GM12878 (cell line): ENCODE data around the gene MMP14.
A peak's percentile ranks its signal among the peaks of the same experiment; 100 is the strongest.

Experiments used
- CHD2 ChIP-seq: IDR thresholded peaks from 2 replicates; pipeline ENCODE4 v1.6.1; 2011; ENCODE audit warnings: low read depth, low read length, improper control_type of control experiment, borderline replicate concordance
- CREM ChIP-seq: IDR thresholded peaks from 2 replicates; pipeline ENCODE4 v1.6.1; 2014; ENCODE audit warnings: antibody characterized with exemption, low read depth
- EP300 ChIP-seq, 2 experiments: fragments of 150-350 bp in 1 of 2; IDR thresholded peaks; 2 replicates each; pipeline ENCODE4 v1.6.1; 2011 to 2012; ENCODE audit warnings: low read depth in 2 of 2, low read length in 2 of 2, borderline replicate concordance in 1 of 2, improper control_type of control experiment in 1 of 2, inconsistent platforms in 1 of 2; ENCODE audit not compliant: control insufficient read depth in 1 of 2
- EZH2 ChIP-seq: IDR thresholded peaks from 2 replicates; pipeline ENCODE4 v1.6.1; 2012; ENCODE audit warnings: low read depth, mild to moderate bottlenecking, control low read depth, inconsistent platforms, low read length, borderline replicate concordance; ENCODE audit not compliant: control insufficient read depth
- MTA3 ChIP-seq: IDR thresholded peaks from 2 replicates; pipeline ENCODE4 v1.6.1; 2012; ENCODE audit warnings: low read length, inconsistent platforms, borderline replicate concordance
- MYC ChIP-seq: IDR thresholded peaks from 2 replicates; pipeline ENCODE4 v1.6.1; 2011; ENCODE audit warnings: mild to moderate bottlenecking, low read length, moderate library complexity, inconsistent platforms; ENCODE audit not compliant: insufficient read depth, insufficient replicate concordance, insufficient read length, severe bottlenecking
- NFYA ChIP-seq: IDR thresholded peaks from 2 replicates; pipeline ENCODE4 v1.6.1; 2011; ENCODE audit warnings: low read depth, mild to moderate bottlenecking, low read length, improper control_type of control experiment, borderline replicate concordance
- POLR2A ChIP-seq: IDR thresholded peaks from 2 replicates; pipeline ENCODE4 v1.6.1; 2011; ENCODE audit warnings: low read depth, mild to moderate bottlenecking, low read length
- RAD21 ChIP-seq: IDR thresholded peaks from 2 replicates; pipeline ENCODE4 v1.6.1; 2011; ENCODE audit warnings: mild to moderate bottlenecking, low read depth, low read length, moderate library complexity; ENCODE audit not compliant: insufficient read depth
- TF ChIP-seq, protein P1 (sequence below): IDR thresholded peaks from 2 replicates; pipeline ENCODE4 v1.6.1; 2011; ENCODE audit warnings: mild to moderate bottlenecking, low read depth, low read length, moderate library complexity; ENCODE audit not compliant: insufficient replicate concordance
- TF ChIP-seq, protein P2 (sequence below), 3 experiments: IDR thresholded peaks in 2 of 3; conservative IDR thresholded peaks in 1 of 3; 2 replicates each; pipeline ENCODE4 v1.5.1; 2011; ENCODE audit warnings: low read depth in 3 of 3, low read length in 3 of 3, mild to moderate bottlenecking in 3 of 3, control low read depth in 2 of 3, moderate library complexity in 2 of 3, inconsistent platforms in 1 of 3, mixed read lengths in 1 of 3; ENCODE audit not compliant: control insufficient read depth in 2 of 3, insufficient read depth in 1 of 3; ENCODE audit errors: extremely low read depth in 1 of 3
- TF ChIP-seq, protein P3 (sequence below): IDR thresholded peaks from 2 replicates; pipeline ENCODE4 v1.6.1; 2011; ENCODE audit warnings: low read depth, mild to moderate bottlenecking, low read length, moderate library complexity, borderline replicate concordance; ENCODE audit errors: extremely low read depth
- TF ChIP-seq, protein P4 (sequence below): fragments of 450-650 bp; IDR thresholded peaks from 2 replicates; pipeline ENCODE4 v1.6.1; 2017; ENCODE audit warnings: mild to moderate bottlenecking, moderate library complexity

DNA sequence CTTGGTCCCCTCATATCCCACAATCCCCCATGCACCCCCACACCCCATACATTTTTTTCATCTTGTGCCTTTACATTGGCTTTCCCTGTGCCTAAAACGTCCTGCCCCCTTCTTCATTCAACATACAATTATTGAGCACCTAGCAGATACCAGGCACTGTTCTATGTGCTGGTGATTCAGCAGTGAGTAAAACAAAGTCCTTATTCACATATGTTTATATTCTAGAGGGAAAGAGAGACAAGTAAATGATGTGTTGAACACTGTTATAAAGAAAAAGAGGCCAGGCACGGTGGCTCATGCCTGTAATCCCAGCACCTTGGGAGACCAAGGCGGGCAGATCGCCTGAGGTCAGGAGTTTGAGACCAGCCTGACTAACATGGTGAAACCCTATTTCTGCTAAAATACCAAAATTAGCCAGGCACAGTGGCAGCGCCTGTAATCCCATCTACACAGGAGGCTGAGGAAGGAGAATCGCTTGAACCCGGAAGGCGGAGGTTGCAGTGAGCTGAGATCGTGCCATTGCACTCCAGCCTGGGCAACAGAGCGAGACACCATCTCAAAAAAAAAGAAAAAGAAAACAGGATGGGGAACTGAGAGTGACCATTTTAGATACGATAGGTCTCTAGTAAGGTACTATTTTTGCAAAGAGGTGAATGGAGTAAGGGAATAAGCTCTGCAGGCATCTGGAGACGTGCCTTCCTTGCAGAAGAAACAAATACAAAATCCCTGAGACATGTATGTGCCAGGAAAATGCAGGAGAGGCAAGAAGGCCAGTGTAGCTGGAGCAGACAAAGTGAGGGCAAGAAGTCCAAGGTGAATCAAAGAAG, 33.3 kb upstream of the MMP14 start:
- TF ChIP-seq, protein P1, sequence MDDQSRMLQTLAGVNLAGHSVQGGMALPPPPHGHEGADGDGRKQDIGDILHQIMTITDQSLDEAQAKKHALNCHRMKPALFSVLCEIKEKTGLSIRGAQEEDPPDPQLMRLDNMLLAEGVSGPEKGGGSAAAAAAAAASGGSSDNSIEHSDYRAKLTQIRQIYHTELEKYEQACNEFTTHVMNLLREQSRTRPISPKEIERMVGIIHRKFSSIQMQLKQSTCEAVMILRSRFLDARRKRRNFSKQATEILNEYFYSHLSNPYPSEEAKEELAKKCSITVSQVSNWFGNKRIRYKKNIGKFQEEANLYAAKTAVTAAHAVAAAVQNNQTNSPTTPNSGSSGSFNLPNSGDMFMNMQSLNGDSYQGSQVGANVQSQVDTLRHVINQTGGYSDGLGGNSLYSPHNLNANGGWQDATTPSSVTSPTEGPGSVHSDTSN: no peak
- TF ChIP-seq, protein P2, sequence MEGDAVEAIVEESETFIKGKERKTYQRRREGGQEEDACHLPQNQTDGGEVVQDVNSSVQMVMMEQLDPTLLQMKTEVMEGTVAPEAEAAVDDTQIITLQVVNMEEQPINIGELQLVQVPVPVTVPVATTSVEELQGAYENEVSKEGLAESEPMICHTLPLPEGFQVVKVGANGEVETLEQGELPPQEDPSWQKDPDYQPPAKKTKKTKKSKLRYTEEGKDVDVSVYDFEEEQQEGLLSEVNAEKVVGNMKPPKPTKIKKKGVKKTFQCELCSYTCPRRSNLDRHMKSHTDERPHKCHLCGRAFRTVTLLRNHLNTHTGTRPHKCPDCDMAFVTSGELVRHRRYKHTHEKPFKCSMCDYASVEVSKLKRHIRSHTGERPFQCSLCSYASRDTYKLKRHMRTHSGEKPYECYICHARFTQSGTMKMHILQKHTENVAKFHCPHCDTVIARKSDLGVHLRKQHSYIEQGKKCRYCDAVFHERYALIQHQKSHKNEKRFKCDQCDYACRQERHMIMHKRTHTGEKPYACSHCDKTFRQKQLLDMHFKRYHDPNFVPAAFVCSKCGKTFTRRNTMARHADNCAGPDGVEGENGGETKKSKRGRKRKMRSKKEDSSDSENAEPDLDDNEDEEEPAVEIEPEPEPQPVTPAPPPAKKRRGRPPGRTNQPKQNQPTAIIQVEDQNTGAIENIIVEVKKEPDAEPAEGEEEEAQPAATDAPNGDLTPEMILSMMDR (IDR thresholded peaks at IDR 0.05 in 2 of 3, conservative IDR thresholded peaks at IDR 0.05 in 1 of 3; ENCODE audit: control insufficient read depth in 2 of 3, extremely low read depth in 1 of 3, insufficient read depth in 1 of 3, low read depth in 3 of 3, low read length in 3 of 3): no peak
- TF ChIP-seq MYC (no peak), MTA3 (no peak), NFYA (no peak), POLR2A (no peak), EP300 (IDR thresholded peaks at IDR 0.05; ENCODE audit: borderline replicate concordance in 1 of 2, control insufficient read depth in 1 of 2, low read depth in 2 of 2, low read length in 2 of 2) (0 out of 4 replicates have a peak, but pooled peaks of 1 of the 2 experiments have one; percentile 11), CHD2 (no peak), CREM (peak; percentile 63; the same call in 1 of the 2 replicates), EZH2 (no peak), RAD21 (no peak)
- TF ChIP-seq, protein P3, sequence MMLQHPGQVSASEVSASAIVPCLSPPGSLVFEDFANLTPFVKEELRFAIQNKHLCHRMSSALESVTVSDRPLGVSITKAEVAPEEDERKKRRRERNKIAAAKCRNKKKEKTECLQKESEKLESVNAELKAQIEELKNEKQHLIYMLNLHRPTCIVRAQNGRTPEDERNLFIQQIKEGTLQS: no peak
- TF ChIP-seq, protein P4, sequence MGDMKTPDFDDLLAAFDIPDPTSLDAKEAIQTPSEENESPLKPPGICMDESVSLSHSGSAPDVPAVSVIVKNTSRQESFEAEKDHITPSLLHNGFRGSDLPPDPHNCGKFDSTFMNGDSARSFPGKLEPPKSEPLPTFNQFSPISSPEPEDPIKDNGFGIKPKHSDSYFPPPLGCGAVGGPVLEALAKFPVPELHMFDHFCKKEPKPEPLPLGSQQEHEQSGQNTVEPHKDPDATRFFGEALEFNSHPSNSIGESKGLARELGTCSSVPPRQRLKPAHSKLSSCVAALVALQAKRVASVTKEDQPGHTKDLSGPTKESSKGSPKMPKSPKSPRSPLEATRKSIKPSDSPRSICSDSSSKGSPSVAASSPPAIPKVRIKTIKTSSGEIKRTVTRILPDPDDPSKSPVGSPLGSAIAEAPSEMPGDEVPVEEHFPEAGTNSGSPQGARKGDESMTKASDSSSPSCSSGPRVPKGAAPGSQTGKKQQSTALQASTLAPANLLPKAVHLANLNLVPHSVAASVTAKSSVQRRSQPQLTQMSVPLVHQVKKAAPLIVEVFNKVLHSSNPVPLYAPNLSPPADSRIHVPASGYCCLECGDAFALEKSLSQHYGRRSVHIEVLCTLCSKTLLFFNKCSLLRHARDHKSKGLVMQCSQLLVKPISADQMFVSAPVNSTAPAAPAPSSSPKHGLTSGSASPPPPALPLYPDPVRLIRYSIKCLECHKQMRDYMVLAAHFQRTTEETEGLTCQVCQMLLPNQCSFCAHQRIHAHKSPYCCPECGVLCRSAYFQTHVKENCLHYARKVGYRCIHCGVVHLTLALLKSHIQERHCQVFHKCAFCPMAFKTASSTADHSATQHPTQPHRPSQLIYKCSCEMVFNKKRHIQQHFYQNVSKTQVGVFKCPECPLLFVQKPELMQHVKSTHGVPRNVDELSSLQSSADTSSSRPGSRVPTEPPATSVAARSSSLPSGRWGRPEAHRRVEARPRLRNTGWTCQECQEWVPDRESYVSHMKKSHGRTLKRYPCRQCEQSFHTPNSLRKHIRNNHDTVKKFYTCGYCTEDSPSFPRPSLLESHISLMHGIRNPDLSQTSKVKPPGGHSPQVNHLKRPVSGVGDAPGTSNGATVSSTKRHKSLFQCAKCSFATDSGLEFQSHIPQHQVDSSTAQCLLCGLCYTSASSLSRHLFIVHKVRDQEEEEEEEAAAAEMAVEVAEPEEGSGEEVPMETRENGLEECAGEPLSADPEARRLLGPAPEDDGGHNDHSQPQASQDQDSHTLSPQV: no peak
